Measurements from ENCODE around the gene PTK6.
A peak's percentile ranks its signal among the peaks of the same experiment; 100 is the strongest.

Gene PTK6

GRCh38 chr20:63543131-63543530, 6.0 kb upstream of the PTK6 start:
- no peak for DNase-seq (ENCODE audit: low read depth)

GRCh38 chr20:63542696-63543095, 5.5 kb upstream of the PTK6 start:
- no peak for DNase-seq (ENCODE audit: low read depth)

GRCh38 chr20:63542031-63542559, 4.9 kb upstream of the PTK6 start:
- no peak for DNase-seq (ENCODE audit: low read depth)

- no peak for DNase-seq (ENCODE audit: low read depth)
These were observed 4.2 kb upstream of the PTK6 start for GRCh38 chr20:63541371-63541770.

- peak; percentile 17 for DNase-seq (ENCODE audit: low read depth)
These were observed 3.4 kb upstream of the PTK6 start for GRCh38 chr20:63540417-63541186.

GRCh38 chr20:63539441-63540370, 2.5 kb upstream of the PTK6 start:
- no peak for DNase-seq (ENCODE audit: low read depth)

GRCh38 chr20:63539092-63539430, 1.9 kb upstream of the PTK6 start:
- DNase-seq (ENCODE audit: low read depth): no peak

- no peak for DNase-seq (ENCODE audit: low read depth)
These were observed 1.3 kb upstream of the PTK6 start for GRCh38 chr20:63538204-63539091.

- DNase-seq (ENCODE audit: low read depth): peak; percentile 75
These were observed 488 bp upstream of the PTK6 start for GRCh38 chr20:63537525-63538203.

GRCh38 chr20:63536241-63536977, 767 bp downstream of the PTK6 start:
- DNase-seq (ENCODE audit: low read depth): peak; percentile 15

GRCh38 chr20:63534831-63535651, 2.1 kb downstream of the PTK6 start:
- no peak for DNase-seq (ENCODE audit: low read depth)

GRCh38 chr20:63534427-63534830, 2.7 kb downstream of the PTK6 start:
- no peak for DNase-seq (ENCODE audit: low read depth)

- no peak for DNase-seq (ENCODE audit: low read depth)
These were observed 3.2 kb downstream of the PTK6 start for GRCh38 chr20:63533871-63534393.

GRCh38 chr20:63533388-63533787, 3.8 kb downstream of the PTK6 start:
- DNase-seq (ENCODE audit: low read depth): no peak

GRCh38 chr20:63532449-63532971, 4.7 kb downstream of the PTK6 start:
- no peak for DNase-seq (ENCODE audit: low read depth)

- DNase-seq (ENCODE audit: low read depth): no peak
These were observed 5.3 kb downstream of the PTK6 start for GRCh38 chr20:63531686-63532448.

- no peak for DNase-seq (ENCODE audit: low read depth)
These were observed 6.4 kb downstream of the PTK6 start for GRCh38 chr20:63530788-63531160.

All from GM04503 (cell line).